Stimulated activated CD4-positive, alpha-beta T cell treated with anti-CD3 and anti-CD28 coated beads, Interleukin-4, amount 100 ng/mL, for 1 hour (primary cell): Measurements from ENCODE around the gene LGR5.
"Not testable (repeated sequence)": the region's sequence is repeated elsewhere in the genome, so short reads cannot be mapped to it uniquely, and the experiment has no call there.

ENCODE experiments used
- DNase-seq: peaks from one replicate; pipeline ENCODE4 v3.0.0-alpha.2; 2020

The LGR5 gene

GRCh38 chr12:71475280-71475679 lies 35.7 kb downstream of the LGR5 start:
- no peak for DNase-seq

DNA sequence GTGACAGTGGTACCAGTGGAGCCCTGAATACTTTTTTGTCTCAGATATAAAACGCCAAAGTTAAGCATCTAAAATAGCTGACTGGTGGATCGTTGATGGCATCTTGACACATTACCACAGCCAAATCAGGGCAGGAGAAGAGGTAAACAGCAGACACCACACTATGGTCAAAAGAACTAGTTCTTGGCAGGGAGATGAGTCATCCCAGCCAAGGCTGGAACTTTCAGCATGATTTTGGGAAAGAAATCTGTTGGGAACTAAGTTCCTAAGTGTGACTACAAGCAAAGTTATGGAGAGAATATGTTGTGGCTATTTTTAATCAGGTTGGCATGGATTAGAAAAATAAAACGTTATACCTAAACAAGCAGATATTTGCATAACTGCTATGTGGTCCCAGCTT lies 36.9 kb downstream of the LGR5 start:
- no peak for DNase-seq

DNA sequence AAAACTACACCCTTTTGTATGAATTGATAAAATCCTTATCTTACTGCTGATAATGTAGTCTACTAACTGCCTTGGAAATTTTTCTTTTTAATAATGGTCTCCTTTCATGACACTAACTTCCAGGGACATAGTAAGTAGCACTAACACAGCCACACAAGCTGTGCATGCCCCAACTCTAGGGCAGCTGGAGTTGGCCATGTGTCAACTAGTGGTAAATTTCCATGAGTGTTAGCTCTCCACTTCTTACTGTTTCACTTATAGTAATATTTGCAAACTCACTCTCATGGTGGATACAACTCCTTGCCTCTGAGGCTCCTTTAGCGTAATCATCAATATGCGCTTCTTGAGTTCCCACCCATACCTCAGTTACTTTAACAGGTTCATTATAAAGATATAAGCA lies 38.0 kb downstream of the LGR5 start:
- no peak for DNase-seq

DNA sequence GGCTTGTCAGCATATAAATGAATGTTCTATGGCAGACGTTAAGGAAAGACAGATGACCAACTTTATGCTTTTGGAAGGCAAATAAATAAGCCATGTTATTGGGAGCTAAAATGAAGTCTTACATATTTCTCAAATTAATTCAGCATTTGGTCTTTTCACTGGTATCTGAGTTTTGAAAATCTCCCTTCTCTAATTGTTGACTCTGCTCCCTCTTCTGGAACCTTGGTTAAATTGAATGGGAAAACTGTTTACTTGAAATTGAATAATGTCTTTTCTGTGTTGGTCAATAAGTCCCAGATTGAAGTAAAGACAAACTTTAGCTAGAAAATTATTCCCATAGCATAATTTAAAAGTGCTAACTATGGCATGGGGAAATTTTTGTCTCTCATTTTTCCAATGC lies 38.7 kb downstream of the LGR5 start:
- DNase-seq, result no peak

DNA sequence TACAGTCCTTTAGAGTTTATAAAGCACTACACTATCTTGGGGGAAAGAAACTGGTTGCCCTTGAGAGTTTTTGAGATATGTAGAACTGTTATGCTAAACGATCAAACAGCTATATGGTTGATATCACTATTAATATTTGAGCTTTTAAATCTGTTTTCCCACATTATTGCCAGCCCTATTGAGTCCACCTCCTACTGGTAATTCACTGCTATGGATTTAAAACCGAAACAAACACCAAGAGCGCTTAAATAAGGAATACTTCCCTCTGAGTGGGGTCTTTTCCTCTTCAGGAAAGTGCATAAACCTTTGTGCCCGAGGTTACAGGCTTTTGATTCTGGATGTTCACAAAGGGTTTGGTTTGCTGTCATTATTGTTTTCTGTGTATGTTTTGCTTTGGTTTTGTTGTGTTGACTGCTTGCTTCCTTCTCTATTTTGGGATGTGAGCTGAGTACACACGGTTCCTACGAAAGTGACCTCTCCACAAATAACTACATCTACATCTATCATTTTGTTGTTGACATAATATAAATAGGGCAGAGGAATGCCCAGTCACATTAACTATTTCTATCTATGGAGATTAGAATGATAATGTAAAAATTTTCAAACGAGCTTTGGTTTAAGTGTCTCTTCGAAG lies 44.8 kb downstream of the LGR5 start:
- DNase-seq, result no peak

- DNase-seq, result not testable (repeated sequence)
Observed at GRCh38 chr12:71490844-71491243, 51.2 kb downstream of the LGR5 start.

DNA sequence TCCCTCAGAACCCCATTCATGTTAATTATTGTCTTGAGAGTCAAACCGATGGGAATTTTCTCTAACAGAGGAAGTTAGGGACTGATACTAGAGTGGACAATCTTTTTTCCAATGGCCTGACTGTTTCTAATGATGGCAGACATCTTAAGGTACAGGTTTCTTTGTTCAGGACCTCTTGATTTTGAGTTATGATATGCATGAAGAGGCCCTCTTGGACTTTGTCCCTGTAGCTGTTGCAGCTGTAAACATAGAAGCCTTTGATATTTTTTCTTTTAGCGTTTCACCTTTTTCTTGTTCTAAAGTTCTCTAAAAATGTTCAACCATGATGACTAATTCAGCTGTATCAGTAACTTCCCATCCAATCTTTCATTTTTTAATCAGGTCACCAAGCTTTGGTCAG lies 53.0 kb downstream of the LGR5 start:
- DNase-seq, result no peak

DNA sequence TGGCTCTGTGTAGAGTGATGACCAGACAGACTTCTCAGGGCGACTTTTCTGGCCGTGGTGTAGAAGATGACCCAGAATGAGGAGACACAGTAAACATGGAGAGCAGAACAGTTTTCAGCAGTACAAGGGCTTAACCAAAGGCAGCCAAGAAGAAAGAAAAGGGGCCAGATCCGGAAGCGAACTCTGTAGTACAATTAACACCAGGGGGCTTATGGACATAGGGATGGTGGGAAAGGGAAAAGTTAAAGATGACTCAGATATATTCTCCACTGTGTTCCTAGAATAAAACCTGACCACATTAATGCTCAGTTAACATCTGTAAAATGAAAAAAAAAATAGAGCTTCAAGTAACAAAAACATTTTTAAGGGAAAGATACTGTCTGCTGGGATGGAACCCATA lies 60.2 kb downstream of the LGR5 start:
- DNase-seq, result no peak

- no peak for DNase-seq
Observed at GRCh38 chr12:71503579-71504391, 64.2 kb downstream of the LGR5 start.

- no peak for DNase-seq
Observed at GRCh38 chr12:71504476-71504875, 64.9 kb downstream of the LGR5 start.

GRCh38 chr12:71509705-71510104 lies 70.1 kb downstream of the LGR5 start:
- DNase-seq, result no peak

GRCh38 chr12:71517145-71517846 lies 77.7 kb downstream of the LGR5 start:
- DNase-seq, result no peak

DNA sequence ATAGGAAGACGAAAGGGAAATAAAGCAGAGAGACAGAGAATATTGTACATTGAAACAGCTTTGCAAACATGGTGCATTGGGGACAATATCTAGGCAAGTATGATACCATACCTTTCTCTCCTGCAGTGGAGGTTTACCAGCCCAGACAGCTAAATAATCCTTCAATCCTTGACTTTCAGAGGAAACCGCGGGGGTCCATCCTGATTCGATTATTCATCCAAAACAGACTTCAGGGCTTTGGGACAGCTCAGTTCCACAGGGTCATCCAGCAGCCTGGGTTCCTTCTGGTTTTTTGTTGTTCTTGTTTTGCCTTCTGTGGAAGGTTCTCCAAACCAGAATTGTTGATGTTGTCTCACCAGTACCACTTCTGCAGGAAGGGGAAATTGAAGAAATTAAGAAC lies 81.5 kb downstream of the LGR5 start:
- DNase-seq, result no peak

DNA sequence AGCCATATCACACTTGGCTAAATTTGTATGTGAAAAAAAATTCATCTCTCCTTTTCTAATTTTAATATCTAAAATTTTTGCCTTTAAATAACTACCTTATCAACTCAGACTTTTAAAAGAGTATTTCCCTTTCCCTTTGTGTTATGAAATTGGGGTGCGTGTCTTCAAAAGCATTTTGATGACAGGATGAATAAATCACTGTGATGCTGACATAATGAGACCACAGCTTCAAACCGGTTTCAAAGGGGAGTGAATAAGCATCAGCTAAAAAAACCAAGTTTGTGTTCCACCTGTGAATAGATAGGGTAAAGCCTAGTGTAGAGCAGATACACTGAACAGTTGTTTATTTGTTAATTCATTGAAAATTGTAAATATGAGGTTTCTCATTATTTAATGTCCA lies 85.0 kb downstream of the LGR5 start:
- no peak for DNase-seq

DNA sequence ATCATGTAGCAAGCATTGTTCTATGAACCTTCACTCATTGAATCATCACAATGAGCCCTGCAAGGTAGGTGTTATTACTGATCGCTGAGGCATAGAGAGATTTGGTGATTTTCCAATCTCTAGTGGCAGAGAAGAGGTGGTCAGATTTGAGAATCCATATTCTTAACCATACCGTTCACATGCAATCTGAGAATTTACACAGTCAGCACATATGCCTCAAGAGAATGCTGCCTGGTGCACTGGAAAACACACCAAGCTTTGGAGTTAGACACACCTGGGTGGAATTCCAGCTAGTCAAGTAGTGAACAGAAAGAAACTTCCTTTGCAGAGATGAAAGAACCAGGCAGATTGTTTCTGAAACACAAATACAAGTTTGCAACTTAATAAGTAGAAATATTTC lies 94.1 kb downstream of the LGR5 start:
- DNase-seq, result no peak

- DNase-seq, result no peak
Observed at GRCh38 chr12:71536279-71536938, 96.8 kb downstream of the LGR5 start.

DNA sequence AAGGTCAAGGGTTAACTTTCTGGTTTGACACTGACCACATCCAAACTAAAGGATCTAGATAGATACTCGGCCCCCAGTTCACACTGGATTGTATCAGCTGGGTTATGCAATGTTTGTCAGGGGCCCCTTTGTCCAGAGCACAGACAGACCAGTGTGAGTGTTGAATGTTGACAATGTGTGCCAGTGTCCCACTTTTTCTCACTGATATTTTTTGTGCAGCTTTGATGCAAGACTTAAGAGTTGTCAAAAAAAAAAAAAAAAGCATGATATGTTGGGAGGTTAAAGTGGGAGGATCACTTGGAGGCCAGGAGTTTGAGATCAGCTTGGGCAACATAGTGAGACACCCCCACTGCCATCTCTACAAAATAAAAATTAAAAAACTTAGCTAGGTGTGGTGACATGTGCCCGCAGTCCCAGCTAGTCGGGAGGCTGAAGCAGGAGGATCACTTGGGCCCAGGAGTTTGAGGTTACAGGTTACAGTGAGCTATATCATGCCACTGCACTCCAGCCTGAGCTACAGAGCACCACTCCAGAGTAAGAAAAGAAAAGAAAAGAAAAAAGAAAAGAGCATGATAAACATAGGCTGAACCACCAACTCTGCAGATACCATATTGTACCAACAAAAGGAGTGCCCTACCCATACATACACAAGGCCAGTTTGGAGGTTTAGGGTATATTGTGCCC lies 97.5 kb downstream of the LGR5 start:
- no peak for DNase-seq

- no peak for DNase-seq
Observed at GRCh38 chr12:71538807-71539206, 99.2 kb downstream of the LGR5 start.

DNA sequence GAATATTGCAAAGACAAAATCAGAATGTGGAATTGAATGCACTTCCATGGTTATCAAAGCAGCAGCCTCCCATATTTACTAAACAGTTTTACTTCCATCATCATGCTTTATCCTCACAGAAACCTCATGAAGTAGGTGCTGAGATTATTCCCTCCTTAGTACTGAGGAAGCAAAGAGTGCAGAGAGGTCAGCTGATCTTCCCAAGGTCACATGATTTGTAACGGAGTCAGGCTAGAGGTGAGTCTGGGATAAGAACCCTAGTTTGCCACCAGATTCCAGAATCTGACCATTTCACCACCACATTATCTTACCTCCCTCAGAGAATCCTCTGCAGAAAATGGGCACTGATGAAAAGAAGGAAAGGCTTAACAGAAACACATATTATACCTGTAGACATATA lies 102.0 kb downstream of the LGR5 start:
- DNase-seq, result no peak

- DNase-seq, result no peak
Observed at GRCh38 chr12:71546322-71546861, 106.8 kb downstream of the LGR5 start.

DNA sequence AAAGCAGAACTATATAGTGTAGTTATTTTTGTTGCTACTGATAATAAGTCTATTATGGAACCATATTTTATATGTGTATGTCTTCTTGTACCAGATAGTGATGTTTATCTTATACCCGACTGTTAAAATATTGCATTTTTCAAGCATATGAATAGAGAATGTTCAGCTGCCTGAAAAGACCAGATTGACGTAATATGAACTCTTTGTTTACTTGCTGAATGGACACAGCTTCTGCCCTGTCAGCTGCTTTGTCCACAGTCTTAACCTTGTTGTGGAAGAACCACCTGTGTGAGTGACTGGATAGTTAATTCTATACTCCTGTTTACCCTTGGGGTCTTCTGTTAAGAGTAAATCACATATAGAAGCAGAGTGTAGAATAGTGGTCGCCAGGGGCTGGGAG lies 109.3 kb downstream of the LGR5 start:
- DNase-seq, result no peak

DNA sequence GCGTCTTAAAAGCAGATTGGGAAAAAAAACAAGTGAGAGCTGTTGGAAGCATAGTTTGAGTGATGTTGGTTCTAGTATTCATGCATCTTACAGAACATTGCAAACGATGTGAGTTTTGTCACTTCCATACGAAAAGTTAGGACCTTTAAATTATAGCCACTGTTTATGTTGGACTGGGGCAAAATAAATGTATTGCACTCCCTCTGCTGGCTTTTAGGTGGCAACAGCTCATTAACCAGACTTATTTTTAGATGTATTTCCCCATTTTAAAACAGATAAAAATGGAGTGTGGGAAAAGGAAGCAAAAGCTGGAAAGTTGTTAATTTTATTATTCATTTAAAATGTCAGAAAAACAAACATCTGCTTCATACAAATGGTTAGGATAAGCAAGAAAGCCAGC lies 111.9 kb downstream of the LGR5 start:
- DNase-seq, result no peak
